Stimulated activated naive B cell treated with anti-CD40 and anti-IgM and Interleukin-4, amounts not matched to agents 10 μg/mL and 1 μg/mL and 100 μg/mL, for 72 hours (primary cell): ENCODE data around the gene ADAM21.
"Not testable (repeated sequence)": the region's sequence is repeated elsewhere in the genome, so short reads cannot be mapped to it uniquely, and the experiment has no call there.

Source experiments
- ATAC-seq, 2 donors: fragments of 150-1000 bp; cut with Tn5 transposase; replicated peaks; 2 replicates each; pipeline ENCODE4 v1.10.0; 2021; ENCODE audit warnings: moderate library complexity in 1 of 2
- DNase-seq: peaks from one replicate; pipeline ENCODE4 v3.0.0; 2021
- H3K27ac Mint-ChIP-seq: one replicate; pipeline ENCODE4 v1.8.0; 2022; ENCODE audit warnings: mild to moderate bottlenecking, mixed read lengths
- H3K27me3 Mint-ChIP-seq, 2 donors: one replicate each; pipeline ENCODE4 v1.8.0; 2022; ENCODE audit warnings: mixed read lengths in 2 of 2
- H3K36me3 Mint-ChIP-seq, 2 donors: one replicate each; pipeline ENCODE4 v1.8.0; 2022; ENCODE audit warnings: mixed read lengths in 2 of 2, mild to moderate bottlenecking in 1 of 2
- H3K4me1 Mint-ChIP-seq, 2 donors: one replicate each; pipeline ENCODE4 v1.8.0; 2022; ENCODE audit warnings: mixed read lengths in 2 of 2, mild to moderate bottlenecking in 1 of 2
- H3K4me3 Mint-ChIP-seq, 2 donors: one replicate each; pipeline ENCODE4 v1.8.0; 2022; ENCODE audit warnings: mild to moderate bottlenecking in 2 of 2, mixed read lengths in 2 of 2, moderate library complexity in 1 of 2
- H3K9me3 Mint-ChIP-seq, 2 donors: one replicate each; pipeline ENCODE4 v1.8.0; 2022; ENCODE audit warnings: mixed read lengths in 2 of 2, mild to moderate bottlenecking in 1 of 2

ADAM21 gene

DNA sequence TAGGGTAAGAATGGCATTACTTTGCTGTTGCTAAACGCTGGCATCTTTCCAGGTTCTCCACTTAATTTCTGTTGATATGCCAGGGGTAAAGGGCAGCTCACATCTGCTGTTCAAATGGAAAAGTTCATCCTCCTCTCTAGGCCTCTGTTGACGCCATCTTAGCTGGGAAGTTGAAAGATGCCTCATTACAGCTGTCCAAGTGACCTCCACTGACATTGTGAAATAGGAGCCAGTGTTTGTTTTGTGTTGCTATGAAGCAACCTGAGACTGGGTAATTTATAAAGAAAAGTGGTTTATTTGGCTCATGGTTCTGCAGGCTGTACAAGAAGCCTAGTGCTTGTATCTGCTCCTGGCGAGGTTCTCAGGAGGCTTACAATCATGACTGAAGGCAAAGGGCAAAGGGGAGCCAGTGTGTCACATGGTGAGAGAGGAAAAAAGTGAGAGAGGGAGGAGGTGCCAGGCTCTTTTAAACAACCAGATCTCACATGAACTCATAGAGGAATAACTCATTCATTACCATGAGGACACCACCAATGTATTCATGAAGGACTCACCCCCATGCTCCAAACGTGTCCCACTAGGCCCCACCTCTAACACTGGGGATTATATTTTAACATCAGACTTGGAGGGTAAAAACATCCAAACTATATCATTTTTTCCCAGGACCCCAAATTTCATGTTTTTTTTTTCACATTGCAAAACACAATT lies 3.2 kb upstream of the ADAM21 start:
- peaks cover 10 to 14% of the 10 kb centered on the region in 2 donors for H3K9me3 Mint-ChIP-seq
- H3K36me3 Mint-ChIP-seq = peaks cover 6 to 23% of the 10 kb centered on the region in 2 donors
- H3K4me3 Mint-ChIP-seq = no peak overlapping the region
- no peaks in the 10 kb centered on the region for H3K27me3 Mint-ChIP-seq
- no peak overlapping the region for H3K27ac Mint-ChIP-seq
- no peak for ATAC-seq
- DNase-seq = no peak
- H3K4me1 Mint-ChIP-seq = no peaks in the 10 kb centered on the region

DNA sequence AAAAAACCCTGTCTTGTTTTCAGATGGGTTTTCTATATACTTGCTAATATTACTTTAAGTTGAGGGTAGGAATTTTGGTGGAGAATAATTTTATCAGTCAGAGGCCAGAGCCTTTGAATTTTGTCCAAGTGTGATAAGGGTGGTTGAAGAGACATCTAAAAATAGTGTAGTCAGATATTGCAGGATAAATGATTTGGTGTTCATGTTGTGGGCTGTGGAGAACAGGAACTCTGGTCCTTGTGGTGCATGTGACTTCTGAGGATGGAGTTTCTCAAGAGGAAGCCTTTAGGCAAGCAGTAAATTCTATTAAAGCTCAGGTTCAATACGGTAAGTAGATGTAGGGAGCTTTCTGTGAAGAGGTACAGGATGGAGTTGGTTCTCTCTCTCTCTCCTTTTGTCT lies 2.8 kb downstream of the ADAM21 start:
- no peak overlapping the region for H3K27ac Mint-ChIP-seq
- DNase-seq (no peak), ATAC-seq (no peak)
- peaks cover 0 to 5% of the 10 kb centered on the region in 2 donors for H3K27me3 Mint-ChIP-seq
- H3K4me3 Mint-ChIP-seq = no peak overlapping the region
- no peaks in the 10 kb centered on the region for H3K4me1 Mint-ChIP-seq
- H3K9me3 Mint-ChIP-seq = no peaks in the 10 kb centered on the region
- H3K36me3 Mint-ChIP-seq = no peaks in the 10 kb centered on the region

DNA sequence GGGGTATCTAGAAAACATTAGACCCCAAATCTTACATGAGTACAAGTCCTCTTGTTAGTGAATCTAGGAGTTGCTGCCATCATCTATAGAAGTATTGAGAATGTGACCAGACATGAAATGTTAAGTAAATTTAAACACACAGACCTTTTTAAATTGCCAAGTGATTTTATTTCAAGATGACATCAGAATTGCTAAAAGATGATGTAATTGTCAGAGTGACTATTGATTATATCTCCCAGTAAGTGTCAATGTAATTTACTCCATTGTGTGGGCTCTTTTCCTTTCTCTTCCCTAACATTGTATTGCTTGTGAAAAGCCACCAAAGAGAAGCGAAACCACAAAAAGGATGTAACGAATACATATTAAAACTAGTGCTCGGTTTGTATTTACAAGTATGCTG lies 16.8 kb downstream of the ADAM21 start:
- DNase-seq (no peak), ATAC-seq (no peak)
- peaks cover 0 to 22% of the 10 kb centered on the region in 2 donors for H3K27me3 Mint-ChIP-seq
- H3K27ac Mint-ChIP-seq = no peak overlapping the region
- H3K36me3 Mint-ChIP-seq = peaks cover 18 to 26% of the 10 kb centered on the region in 2 donors
- H3K4me3 Mint-ChIP-seq = no peak overlapping the region
- H3K4me1 Mint-ChIP-seq = no peaks in the 10 kb centered on the region
- H3K9me3 Mint-ChIP-seq = no peaks in the 10 kb centered on the region

DNA sequence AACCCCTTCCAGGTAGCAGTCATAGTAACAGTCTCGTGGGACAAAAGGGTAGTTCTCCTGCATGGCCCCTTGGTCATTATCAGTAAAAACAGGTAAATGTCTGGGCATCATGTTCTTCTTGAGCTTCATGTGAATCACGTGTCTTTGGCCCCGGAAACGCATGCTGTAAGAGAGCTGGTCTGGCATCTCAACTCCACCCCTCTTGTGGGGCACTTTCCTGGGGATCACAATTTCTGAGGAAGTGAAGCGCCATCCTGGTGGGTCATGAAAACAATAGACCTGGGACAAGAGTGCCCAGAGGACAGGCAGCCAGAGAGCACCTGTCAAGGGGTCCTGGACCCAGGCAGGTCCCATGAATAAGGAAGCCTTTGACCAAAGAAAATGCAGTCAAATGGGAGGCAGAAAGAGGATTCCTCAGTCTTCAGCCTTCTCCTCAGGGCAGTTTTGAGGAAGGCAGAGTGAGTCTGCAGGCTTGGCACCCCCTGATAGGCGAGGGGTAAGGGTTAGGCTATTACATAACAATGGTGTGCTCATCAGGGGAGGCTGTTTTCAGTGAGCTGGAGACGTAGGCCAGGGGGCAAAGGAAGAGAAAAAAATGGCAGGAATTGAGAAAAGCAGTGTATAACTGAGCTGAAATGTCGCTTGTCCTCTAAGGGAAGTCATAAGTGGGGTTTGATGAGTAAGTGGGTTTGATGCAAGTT lies 19.0 kb downstream of the ADAM21 start:
- not testable (repeated sequence) for ATAC-seq, DNase-seq, H3K4me3 Mint-ChIP-seq, H3K9me3 Mint-ChIP-seq, H3K27ac Mint-ChIP-seq, H3K4me1 Mint-ChIP-seq
- Mint-ChIP-seq H3K36me3 (peaks cover 19 to 38% of the 10 kb centered on the region in 2 donors), H3K27me3 (peaks cover 0 to 12% of the 10 kb centered on the region in 2 donors)

DNA sequence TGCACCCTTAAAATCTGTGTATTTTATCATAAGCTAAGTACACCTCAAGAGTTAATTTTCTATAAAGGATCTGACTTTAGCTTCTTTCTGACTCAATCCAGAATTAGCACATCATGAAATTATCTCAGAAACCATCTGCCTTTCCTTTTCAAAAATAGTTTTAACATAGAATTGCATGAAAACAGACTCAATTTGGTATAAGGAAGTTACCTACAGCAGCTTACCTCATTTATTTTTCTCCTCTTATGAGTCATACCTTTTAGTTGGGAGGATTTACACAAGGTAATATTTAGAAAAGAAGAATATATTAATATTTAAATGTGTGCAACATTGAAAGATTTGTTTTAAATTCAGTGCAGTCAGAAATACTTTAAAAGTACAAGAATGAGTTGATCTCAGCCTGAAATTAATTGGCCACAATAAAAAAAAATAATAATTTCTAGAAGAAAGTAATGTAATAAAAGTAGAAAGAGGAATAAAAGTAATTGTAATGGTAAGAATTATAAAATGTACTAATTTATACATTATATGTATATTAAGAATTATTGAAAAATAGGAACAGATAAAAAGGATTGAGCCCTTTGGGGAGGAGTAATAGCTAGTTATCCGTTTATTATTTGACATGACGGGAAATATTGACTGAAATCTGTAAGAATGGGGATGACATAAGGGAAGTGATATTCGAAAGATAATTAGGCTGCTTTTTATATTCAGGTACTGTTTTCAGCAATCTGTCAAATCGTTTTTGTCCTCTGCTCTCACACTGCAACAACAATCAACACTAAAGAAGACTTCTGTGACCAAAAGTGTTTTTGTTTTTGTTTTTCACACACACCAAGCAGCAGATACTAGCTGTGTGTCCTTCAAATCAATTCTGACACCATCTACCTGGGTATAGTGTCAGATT lies 20.5 kb downstream of the ADAM21 start:
- H3K4me1 Mint-ChIP-seq = no peaks in the 10 kb centered on the region
- H3K9me3 Mint-ChIP-seq = peaks cover 3 to 4% of the 10 kb centered on the region in 2 donors
- H3K36me3 Mint-ChIP-seq = peaks cover 23 to 47% of the 10 kb centered on the region in 2 donors
- DNase-seq = no peak
- H3K27me3 Mint-ChIP-seq = no peaks in the 10 kb centered on the region
- H3K4me3 Mint-ChIP-seq = no peak overlapping the region
- ATAC-seq = peak in 1 of 2 donors; percentile 46
- H3K27ac Mint-ChIP-seq = no peak overlapping the region

DNA sequence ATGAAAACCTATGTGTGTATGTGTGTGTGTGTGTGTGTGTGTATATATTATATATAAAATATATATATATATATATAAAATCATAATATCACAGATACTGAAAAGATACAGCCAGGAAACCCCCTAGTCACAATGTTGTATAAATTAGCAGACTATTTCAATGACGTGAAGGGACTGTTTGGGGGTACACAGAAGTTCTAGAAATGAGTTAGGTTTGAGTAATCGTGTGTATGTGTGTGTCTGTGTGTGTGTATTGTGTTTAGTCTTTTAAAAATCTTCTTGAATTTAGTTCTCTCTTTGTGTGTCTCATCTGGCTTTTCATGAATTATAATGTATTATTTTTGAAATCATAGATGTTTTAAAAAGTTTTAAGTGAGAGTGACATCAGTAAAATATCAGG lies 21.9 kb downstream of the ADAM21 start:
- Mint-ChIP-seq H3K27me3 (no peaks in the 10 kb centered on the region), H3K4me3 (no peak overlapping the region), H3K27ac (no peak overlapping the region), H3K36me3 (peaks cover 25 to 47% of the 10 kb centered on the region in 2 donors), H3K4me1 (no peaks in the 10 kb centered on the region), H3K9me3 (peaks cover 3 to 4% of the 10 kb centered on the region in 2 donors)
- DNase-seq = no peak
- no peak for ATAC-seq

DNA sequence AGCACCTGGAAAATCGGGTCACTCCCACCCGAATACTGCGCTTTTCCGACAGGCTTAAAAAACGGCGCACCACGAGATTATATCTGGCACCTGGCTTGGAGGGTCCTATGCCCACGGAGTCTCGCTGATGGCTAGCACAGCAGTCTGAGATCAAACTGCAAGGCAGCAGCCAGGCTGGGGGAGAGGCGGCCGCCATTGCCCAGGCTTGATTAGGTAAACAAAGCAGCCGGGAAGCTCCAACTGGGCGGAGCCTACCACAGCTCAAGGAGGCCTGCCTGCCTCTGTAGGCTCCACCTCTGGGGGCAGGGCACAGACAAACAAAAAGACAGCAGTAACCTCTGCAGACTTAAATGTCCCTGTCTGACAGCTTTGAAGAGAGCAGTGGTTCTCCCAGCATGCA lies 23.5 kb downstream of the ADAM21 start:
- H3K4me3 Mint-ChIP-seq, DNase-seq, H3K4me1 Mint-ChIP-seq, ATAC-seq, H3K27me3 Mint-ChIP-seq, H3K27ac Mint-ChIP-seq, H3K9me3 Mint-ChIP-seq: not testable (repeated sequence)
- peaks cover 20 to 45% of the 10 kb centered on the region in 2 donors for H3K36me3 Mint-ChIP-seq

DNA sequence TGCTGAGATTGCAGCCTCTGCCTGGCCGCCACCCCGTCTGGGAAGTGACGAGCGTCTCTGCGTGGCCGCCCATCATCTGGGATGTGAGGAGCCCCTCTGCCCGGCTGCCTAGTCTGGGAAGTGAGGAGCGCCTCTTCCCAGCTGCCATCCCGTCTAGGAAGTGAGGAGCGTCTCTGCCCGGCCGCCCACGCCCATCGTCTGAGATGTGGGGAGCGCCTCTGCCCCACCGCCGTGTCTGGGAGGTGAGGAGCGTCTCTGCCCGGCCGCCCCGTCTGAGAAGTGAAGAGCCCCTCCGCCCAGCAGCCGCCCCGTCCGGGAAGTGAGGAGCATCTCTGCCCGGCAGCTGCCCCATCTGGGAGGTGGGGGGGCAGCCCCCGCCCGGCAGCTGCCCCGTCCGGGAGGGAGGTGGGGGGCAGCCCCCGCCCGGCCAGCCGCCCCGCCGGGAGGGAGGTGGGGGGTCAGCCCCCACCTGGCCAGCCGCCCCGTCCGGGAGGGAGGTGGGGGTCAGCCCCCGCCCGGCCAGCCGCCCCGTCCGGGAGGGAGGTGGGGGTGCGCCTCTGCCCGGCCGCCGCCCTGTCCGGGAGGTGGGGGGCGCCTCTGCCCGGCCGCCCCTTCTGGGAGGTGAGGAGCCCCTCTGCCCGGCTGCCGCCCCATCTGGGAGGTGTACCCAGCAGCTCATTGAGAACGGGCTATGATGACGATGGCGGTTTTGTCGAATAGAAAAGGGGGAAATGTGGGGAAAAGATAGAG lies 25.6 kb downstream of the ADAM21 start:
- H3K4me1 Mint-ChIP-seq, H3K4me3 Mint-ChIP-seq, H3K27me3 Mint-ChIP-seq, H3K27ac Mint-ChIP-seq, ATAC-seq, H3K9me3 Mint-ChIP-seq, DNase-seq: not testable (repeated sequence)
- peaks cover 14 to 34% of the 10 kb centered on the region in 2 donors for H3K36me3 Mint-ChIP-seq

DNA sequence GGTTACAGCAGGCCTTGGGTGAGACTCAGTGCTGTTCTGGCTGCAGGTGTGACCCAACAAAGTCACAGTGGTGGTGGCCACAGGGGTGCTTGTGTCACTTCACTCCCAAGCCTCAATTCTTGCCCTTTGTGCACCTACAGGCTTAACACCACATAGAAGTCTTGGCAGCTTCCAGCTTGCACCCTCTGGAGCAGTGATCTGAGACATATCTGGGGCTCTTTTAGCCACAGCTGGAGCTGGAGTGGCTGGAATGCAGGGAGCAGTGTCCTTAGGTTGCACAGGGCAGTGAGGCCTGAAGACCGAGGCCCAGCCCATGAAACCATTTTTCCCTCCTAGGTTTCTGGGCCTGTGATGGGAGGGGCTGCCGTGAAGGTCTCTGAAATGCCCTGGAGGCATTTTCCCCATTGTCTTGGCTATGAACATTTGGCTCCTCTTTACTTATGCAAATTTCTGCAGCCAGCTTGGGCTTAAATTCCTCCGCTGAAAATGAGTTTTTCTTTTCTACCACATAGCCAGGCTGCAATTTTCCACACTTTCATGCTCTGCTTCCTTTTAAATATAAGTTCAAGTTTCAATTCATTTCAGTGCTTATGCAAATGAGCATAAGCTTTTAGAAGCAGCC lies 37.7 kb downstream of the ADAM21 start:
- Mint-ChIP-seq H3K27ac (no peak overlapping the region), H3K36me3 (peaks cover 43 to 61% of the 10 kb centered on the region in 2 donors), H3K9me3 (peaks cover 14 to 18% of the 10 kb centered on the region in 2 donors), H3K27me3 (no peaks in the 10 kb centered on the region), H3K4me1 (no peaks in the 10 kb centered on the region), H3K4me3 (no peak overlapping the region)
- no peak for ATAC-seq
- DNase-seq = no peak

DNA sequence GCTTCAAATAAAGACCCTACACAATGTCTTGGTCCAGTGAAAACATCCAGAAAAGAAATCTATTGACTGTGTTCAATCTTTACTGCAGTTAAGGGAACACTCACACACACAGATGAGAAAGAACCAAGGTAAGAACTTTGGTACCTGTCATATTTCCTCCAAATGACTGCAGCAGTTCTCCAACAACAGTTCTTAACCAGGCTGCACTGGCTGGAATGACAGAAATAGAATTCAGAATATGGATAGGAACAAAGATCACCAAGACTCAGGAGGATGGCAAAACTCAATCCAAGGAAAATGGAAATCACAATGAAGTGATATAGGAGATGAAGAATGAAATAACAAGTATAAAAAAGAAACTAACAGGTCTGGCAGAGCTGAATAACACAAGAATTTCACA lies 46.2 kb downstream of the ADAM21 start:
- no peak for ATAC-seq
- Mint-ChIP-seq H3K4me1 (no peaks in the 10 kb centered on the region), H3K36me3 (peaks cover 29 to 63% of the 10 kb centered on the region in 2 donors)

More for the DNA sequence above, 46.2 kb downstream of the ADAM21 start:
- DNase-seq = no peak
- no peaks in the 10 kb centered on the region for H3K27me3 Mint-ChIP-seq
- no peak overlapping the region for H3K4me3 Mint-ChIP-seq
- no peak overlapping the region for H3K27ac Mint-ChIP-seq
- H3K9me3 Mint-ChIP-seq = peaks cover 10 to 12% of the 10 kb centered on the region in 2 donors
